ENCODE results near the gene FOXP1. TPM values are rescaled to one million over a fixed set of nuclear protein-coding genes. Genes with fewer than 3 reads are reported as not detected.

FOXP1 gene
- polyA plus RNA-seq, 12 donors: 17.7 to 192 (median 22.0) TPM

DNA sequence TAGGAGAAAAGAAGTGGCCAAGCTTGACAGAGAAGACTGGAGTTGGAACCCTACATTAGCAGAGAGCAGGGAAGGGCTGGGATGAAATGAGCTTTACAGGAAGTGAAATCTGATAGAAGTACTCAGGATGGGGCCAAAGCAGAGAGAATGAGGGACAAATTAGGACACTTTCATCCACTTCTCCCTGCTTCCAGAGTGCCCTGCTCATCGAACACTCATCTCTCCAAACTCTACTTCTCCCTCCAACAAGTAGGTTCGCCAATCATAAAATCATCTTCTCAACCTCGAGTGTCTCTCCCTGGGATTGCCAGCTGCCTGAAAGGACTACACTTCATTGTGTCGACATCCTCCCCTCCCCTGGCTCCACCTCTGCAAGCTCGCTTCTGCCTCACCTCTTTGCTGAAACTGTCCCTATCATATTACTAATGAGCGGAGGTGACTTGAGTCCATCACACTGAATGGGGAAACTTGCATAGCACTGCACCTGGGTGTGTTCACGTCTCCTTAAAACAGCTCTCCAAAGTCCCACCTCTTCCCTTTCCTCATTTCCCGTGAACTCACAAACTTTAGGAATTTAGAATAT lies 365.8 kb downstream of the FOXP1 start:
- DNase-seq: no peak

DNA sequence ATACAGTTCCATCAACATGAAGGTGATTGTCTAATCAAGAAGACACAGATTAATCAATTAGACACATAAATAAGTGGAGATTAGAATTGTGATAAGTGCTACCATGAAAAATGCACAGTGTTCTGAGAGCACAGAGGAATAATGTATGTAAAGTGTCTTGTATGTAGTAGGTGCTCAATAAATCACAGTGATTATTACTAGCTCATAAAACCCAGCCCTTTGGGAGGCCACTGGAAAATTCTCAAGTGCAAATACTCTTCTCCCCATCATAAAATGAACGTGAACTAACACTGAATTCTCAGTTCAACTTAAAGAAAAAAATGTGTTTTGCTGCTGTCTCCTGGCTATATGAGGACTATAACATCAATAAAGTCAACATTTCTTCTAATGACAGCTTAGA lies 368.2 kb downstream of the FOXP1 start:
- DNase-seq: no peak

DNA sequence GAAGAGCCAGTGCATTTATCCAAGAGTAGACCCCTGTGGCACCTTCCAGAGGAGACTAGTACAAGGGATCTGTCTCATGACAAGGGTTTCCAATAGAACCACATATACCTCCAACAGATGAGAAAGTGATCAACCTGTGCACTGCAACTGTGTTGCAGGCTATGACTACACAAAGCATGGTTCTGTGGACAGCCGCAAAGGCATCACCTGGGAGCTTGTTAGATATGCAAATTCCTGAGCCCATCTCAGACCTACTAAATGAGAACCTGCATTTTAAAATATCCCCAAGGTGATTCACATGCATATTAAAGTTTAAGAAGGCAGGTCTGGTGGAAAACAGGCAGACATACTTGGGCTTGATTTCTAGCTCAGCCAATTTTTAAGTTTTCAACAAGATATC lies 368.7 kb downstream of the FOXP1 start:
- no peak for DNase-seq

DNA sequence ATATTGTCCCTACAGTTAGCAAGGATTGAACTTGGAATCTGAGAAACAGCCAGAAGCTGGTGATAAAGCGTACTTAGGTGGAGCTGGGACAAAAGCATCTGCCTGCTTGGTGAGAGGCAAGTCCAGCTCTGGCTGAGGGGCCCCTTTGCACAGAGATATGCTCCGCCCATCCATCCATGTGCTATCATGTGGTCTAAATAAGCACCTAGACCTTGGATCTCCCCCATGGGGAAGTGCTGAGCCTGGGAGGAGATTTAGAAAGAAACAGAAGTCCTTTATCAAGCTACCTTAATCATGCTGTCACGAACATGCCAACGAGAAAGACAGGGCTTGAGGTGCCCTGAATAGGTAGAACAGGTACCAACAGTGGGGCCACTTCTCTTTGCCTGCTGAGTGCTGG lies 369.5 kb downstream of the FOXP1 start:
- DNase-seq: no peak

DNA sequence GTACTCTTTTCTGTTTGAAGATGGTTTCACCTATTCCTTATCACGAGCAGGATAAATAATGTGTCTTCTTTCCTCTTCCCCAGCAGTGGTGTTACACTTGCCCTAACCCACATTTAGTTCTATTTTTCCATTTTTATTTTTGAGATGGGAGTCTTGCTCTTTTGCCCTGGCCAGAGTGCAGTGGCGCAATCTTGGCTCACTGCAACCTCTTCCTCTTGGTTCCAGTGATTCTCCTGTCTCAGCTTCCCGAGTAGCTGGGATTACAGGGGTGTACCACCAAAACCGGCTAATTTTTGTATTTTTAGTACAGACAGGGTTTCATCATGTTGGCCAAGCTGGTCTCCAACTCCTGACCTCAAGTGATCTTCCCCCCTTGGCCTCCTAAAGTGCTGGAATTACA lies 372.4 kb downstream of the FOXP1 start:
- DNase-seq: no peak

DNA sequence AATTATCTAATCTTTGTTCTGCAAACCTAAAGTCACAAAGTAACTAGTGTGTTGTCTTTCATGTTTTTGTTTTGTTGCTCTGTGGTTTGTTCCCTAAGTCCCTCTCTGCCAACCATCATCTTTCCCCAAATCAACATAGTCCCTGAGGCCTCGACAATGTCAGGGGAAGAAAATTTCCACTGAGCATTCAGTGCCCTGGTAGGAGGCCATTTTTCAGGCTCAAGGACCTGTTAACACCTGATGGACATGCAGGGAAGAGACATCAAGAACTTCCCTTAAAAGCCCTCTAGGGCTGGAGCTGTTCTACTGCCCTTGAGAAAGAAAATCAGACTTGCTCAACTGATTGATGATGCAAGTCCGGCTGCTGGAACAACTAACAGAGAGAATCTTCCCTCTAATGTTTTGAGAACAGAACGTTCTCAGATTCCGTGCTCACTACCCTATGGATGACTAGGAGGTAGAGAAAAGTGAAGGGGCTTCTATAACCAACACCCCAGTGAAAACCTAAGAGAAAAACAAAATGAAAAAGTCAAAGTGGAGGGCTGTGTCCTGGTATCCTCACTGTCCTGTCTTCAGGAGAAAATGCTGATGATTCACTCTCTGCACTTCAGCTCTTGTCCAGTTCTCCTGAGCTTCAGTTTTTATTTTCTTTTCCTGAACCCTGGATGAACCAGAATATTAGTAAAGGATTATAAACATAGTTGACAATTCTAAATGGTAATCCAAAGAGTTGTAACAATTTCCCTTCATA lies 373.1 kb downstream of the FOXP1 start:
- no peak for DNase-seq

DNA sequence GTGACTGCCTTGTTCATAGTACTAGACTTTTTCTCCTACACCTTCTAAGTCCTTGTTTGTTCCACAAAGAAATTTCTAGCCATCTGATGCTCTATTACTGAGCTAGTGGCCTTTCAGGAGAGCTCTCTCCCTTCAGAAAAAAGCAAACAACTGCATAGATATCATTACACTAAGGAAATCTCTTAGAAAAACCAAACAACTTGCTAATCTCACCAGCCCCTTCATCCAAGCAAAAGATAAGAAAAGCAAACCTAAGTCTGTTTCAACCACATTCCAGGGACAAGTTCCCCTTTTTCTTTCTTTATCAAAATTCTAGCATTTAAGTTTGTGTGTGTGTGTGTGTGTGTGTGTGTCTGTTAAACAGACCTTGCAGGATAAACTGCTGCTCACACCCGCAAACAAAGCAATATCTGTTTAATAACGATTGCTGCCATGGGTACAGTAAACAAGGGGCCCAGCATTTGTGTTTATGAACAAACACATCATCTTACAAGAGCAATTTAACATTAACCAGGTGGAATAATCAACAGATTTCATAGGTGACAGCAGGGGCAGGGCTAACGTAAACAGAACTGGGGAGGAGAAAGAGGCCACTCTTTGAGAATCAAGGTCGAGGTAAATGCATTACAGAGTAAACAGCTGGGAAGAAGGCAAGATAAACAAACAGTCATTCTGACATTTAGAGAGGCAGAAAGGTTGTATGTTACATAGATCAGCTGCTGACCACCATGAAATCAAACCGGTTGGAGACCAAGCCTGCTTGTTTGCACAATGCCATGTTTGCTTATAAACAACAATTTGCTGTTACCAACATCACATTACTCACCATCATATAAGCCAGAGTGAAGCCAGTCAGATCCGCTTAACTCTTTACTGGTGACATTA lies 375.1 kb downstream of the FOXP1 start:
- no peak for DNase-seq

DNA sequence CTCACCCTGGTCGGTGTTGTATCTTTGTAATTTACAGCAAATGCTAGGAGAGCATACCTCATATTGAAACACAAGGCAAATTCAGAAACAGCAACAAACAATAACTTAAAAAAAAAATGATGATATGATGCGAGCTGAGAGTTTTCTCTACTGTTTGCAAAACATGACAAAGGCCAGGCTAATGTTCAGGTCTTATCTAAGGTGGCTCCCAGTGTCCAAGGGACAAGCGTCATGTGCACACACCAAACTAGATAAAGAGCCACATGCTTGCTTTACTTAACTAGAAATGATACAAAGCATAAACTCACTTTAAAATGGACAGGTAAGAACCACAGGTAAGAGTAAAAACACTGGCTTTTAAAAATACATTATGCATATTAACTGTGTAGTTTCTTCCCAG lies 375.9 kb downstream of the FOXP1 start:
- DNase-seq: no peak

DNA sequence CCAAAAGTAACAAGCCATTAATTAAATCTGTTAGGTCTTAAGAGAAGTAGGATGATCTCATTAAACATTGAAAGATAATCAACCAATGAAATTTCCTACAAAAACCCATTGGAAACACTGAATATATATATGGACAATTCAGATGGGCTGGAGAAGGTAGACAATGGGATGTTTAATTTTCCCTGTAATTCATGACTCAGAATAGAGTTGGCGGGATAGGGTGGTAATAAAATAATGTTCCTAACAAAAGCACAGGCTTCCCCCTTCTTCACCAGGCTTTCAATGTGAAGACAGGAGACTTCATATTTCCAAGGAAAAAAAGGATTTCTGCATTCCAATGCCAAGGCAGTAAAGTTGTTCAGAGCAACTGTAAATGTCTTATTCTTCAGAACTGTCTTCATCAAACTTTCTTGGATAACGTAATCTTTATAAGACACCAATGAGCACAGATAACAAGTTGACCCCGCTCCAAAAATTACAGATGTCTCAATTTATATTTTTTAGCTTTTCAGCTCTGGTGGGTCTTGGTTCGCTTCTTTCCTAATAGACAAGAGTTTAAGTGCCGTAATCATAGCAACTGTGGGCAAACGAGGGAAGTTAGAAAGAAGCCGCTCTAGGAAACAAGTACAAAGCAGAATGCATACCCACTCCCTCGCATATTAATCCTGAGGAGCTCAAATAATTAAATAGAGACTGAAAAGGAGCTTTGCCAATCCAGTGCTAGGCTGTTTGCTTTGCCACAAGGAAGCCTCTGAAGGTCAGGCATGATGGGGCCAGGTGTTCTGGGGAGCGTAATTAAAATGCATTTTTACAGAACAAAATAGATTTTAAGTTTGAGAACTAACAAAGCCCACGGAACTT lies 377.0 kb downstream of the FOXP1 start:
- DNase-seq: no peak

DNA sequence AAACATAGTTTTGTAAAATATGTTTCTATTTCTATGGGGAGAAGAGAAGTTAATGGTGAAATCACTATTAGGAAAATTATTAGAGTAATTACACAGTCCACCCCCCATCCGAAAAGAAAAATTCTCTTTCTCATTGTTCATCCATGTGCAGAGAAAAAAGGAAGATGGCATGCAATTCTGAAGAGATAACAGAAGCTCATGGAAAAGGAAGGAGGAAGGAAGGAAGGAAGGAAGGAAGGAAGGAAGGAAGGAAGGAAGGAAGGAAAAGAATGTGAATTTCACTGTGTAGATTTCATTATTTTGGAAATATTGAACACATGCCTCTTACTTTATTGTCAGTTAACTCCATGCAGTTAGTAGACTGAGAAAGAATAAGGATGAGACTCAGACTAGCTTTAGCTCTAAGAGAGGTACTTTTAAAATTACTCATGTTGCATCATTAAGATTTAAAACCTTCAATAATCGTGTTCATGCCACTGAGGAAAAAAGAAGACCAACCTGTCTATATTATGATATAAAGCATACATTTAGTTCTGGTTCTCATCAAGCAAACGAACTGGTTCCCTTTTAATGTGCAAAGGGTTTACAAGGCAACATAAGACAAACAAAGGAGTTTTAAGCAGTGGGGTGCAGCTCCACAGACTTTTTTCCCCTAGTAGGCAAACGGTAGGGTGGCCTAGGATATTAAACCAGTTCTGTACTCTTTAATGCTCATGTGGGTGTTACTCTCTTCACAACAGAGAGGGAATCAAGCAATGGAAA lies 379.6 kb downstream of the FOXP1 start:
- DNase-seq: no peak

DNA sequence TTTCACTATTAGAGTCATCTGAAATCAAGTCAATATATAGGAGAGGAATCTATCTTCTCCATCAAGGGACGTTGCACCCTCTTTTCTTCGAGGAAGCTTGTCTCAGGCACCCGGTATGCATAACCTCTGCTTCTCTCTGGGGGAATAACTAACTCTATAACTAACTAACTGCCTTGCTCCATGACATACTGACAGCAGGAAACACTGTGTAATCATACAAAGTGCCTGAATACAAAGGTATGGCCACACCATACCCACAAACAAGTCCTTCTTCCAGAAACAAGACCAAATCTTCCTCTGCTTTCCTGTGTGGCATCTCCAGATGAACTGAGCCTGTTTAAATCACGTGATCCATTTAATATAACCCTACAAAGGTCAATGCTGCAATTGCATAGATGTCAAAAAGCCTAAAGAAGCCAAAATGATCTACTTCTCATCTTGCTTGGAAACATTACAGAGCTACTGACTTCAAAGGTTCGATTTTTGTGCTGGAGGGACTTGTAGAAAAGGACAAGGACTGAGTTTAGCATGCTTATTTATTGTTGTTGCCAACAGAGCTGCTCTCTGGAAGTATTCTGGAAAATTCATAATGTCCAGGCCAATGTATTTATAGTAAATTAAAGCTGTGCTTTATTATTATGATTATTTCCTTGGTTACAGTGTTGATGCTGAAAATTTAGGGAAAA lies 380.5 kb downstream of the FOXP1 start:
- peak; percentile 45 for DNase-seq

DNA sequence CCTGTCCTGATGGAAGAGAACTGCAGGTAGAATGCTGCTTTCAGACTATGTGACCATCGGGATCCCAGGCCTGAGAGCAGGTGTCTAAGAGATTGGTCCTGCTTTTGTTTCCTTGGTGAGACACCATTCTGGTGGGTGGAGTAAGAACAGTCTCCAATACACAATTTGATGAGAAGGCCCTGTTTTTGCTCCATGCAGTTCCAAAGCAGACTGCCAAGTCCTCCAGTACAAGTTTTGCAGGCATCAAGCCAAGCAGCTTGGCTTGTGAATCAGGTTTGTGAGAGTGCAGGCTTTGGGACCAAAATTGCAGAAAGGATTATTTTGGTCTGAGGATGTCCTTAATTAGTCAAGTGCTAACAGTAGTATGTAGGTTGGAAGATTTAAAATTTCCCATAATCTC lies 381.6 kb downstream of the FOXP1 start:
- peak; percentile 90 for DNase-seq

DNA sequence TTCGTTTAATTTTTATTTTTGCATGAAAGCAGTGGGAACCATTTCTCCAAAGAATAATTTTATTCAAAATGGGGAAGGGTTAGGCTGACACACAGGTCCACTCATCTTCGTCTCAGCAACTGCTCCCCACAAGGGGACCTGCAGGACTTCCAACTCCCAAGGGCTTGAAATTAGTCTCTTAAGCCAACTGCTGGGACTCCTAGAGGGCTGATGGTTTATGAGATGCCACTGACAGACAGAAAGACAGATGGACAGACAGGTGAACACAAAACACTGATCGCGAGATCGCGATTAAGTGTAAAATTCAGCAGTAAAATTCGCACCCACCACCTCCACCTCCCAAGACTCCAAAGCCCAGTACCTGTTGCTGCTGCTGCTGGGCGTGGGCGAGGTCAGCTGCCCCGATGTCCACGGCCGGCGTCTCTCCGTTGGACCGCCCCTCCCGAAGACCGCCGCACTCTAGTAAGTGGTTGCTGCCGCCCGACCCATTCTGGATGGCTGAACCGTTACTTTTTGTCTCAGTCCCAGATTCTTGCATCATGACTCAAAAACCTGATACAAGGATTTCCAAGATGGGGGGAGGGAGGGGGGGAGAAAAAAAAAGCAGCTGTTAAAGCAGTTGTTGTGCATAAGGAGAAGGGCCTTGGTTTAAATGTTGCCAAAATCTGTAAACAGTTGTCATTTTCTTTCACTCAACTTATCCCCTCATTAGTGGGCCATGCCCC lies 385.5 kb downstream of the FOXP1 start:
- no peak for DNase-seq

DNA sequence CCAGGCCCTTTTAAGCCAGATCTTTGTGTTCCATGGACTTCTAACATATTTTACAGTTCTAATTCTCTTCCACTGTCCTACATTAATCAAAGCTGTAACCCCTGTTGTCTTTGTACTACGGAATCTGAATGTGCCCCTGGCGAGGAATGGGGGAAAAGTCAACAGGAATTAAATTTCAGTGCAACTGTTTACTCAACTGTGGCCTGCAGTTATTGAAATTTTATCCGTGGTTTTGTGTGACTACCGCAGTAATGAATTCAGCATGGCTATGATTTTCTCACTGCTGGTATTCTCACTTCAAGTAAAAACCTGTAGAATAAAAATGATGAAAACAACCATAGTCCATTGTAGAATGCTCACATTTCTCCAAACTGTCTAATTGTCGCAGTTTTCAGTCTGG lies 388.0 kb downstream of the FOXP1 start:
- DNase-seq: no peak

DNA sequence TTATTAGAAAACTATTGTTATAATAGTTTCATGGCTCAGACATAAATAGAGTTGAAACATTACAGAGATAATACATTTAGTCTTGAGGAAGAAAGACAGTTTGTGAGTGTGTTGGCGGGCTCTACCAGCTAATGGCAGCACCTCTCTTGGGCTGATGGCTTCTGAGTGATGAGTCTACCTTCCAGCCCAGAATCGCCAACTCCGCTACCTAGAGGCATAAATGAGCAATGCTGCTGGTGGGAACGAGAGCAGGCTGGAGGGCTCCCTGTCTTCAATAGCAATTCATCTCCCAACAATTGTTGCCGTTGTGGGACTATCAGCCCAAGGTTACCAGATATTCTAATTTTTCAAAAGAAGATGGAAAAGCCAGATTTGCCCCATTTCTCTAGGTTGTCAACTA lies 388.7 kb downstream of the FOXP1 start:
- no peak for DNase-seq

DNA sequence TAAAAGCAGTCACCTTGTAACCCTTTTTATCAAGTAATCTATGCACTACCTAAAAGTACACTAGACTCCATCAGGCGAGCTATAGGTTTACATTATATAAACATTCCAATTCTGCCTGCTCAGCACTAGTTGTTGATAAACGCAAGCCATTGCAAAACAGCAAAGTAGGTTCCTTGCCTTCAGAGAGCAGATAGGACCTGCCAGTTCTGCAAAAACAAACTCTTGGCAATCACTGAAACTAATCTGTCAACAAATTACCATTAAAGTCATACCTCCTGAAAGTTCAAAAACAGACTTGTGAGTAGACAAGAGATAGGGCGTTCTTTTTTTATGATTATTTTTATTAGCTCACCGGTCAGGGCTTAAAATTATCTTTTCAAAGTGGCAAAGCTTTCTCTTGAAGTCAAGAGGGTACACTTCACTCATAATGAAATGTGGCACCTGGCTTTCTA lies 392.5 kb downstream of the FOXP1 start:
- no peak for DNase-seq

DNA sequence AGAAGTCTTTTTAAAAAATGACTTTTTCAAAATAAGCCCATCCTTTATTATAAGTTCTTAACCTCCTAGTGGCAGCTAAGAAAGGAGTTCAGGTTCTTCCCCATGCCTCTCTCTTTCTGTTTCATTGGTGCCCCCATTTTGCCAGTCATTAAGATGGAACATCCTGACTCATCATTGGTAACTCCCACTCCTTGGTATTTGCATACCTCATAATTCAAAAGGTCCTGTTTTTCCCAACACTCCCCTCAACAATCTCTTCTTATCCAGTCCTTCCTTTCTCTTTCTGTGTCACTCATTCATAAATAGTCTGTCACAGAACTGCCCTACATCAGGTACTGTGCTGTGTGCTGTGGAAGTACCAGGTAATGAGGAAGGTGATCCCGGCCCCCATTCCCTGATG lies 394.0 kb downstream of the FOXP1 start:
- no peak for DNase-seq

DNA sequence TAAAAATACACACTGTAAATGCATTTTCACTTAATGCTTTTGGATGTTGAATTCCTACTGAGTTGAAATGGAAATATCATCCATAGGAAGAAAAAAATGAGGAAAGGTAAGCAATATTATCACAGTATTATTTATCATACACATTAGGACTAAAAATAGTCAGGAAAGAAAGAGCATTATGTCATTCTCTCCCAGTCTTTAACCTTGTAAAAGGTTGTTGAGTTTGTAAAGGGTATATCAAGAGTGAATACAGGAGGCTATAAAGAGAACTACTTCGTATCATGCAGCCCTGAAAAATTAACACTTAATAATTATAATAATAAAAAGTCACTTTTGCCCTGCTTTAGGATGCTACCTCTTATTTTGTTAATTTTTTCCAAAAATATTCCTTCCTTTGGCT lies 395.8 kb downstream of the FOXP1 start:
- DNase-seq: no peak

DNA sequence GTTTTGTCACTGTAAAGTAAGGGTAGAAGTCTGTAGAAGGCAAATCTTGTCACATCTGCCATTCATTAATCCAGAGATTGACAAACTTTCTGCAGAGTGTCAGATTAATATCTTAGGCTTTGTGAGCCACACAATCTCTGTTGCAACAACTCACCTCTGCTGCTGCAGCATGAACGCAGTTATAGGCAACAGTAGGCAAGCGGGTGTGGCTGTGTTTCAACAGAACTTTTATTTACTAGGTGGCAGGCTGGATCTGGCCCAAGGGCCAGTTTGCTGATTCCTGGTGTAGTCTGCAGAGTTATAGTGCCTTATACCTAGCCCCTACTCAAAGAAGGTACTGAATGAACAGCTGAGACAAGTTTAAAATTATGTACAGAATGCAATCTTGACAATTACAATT lies 396.7 kb downstream of the FOXP1 start:
- no peak for DNase-seq
